Fibroblast of lung (primary cell): ENCODE measurements around the gene CASP8.

ENCODE experiments used
- EZH2 ChIP-seq: IDR thresholded peaks from 2 replicates; pipeline ENCODE4 v1.5.1; 2012; ENCODE audit warnings: low read length, control low read depth, mild to moderate bottlenecking; ENCODE audit errors: missing control alignments
- TF ChIP-seq, protein P1 (sequence below), 2 donors: IDR thresholded peaks in 1 of 2; conservative IDR thresholded peaks in 1 of 2; 1 replicate in 1 of 2; 2 replicates in 1 of 2; pipeline ENCODE4 v1.5.1; 2011 to 2012; ENCODE audit warnings: low read length in 2 of 2, control low read depth in 1 of 2, inconsistent platforms in 1 of 2, low read depth in 1 of 2, mild to moderate bottlenecking in 1 of 2

DNA sequence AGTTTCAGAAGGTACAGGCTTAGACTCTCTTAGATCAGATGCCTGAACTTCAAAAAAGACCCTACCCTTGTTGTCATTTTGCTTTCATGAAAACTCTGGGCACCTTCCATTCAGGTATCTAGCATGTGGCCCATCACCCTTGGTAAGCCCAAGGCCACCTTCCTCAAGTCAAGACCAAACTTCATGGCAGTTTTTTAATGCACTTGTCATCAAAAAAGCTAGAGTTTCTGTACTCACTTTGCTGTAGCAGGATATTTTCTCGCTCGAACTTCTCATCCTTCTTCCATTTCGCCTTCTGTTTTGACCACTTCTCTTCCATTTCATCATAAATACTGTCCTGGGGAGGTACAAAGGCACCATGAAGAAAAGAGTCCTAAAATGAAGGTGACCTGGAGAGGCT, 48.6 kb downstream of the CASP8 start:
- TF ChIP-seq, protein P1, sequence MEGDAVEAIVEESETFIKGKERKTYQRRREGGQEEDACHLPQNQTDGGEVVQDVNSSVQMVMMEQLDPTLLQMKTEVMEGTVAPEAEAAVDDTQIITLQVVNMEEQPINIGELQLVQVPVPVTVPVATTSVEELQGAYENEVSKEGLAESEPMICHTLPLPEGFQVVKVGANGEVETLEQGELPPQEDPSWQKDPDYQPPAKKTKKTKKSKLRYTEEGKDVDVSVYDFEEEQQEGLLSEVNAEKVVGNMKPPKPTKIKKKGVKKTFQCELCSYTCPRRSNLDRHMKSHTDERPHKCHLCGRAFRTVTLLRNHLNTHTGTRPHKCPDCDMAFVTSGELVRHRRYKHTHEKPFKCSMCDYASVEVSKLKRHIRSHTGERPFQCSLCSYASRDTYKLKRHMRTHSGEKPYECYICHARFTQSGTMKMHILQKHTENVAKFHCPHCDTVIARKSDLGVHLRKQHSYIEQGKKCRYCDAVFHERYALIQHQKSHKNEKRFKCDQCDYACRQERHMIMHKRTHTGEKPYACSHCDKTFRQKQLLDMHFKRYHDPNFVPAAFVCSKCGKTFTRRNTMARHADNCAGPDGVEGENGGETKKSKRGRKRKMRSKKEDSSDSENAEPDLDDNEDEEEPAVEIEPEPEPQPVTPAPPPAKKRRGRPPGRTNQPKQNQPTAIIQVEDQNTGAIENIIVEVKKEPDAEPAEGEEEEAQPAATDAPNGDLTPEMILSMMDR (conservative IDR thresholded peaks at IDR 0.05 in 1 of 2, IDR thresholded peaks at IDR 0.05 in 1 of 2; ENCODE audit: low read depth in 1 of 2, low read length in 2 of 2), result no peak
- TF ChIP-seq EZH2, result no peak
